ENCODE data around the gene TMEM184A. TPM values are rescaled to one million over a fixed set of nuclear protein-coding genes. Genes with fewer than 3 reads are reported as not detected.
A peak's percentile ranks its signal among the peaks of the same experiment; 100 is the strongest.

TMEM184A gene
- polyA plus RNA-seq, 6 donors from 2014 or later: 0.16 TPM; not detected in 5

DNA sequence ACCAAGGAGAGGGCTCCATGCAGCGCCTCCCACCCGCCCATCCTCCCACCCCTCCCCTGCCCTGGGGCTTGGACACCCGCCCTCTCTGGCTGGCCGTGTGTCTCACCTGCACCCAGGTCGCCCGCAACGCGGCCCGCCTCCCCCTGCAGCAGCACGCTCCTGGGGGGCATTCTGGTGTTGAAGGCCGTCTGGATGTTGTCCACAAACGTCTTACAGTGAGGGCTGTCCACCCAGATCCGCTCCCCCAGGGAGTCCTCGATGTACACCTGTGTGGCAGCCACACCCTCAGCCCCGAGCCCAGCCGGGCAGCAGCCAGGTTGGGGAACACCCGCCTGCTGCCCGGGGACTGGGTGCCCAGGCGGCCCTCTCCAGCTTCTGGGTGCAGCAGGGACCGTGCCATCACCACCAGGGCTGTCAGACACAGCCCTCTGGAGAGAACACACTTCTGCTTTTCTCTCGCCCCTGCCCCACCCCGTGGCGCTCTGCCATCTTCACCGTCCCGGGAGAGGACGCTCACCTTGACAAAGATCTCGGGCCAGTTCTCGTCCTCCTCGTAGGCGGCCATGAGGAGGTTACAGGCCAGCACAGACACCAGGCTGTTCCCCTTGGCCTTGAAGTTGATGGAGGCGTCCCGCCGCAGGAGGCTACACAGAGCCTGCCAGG lies 56.5 kb downstream of the TMEM184A start:
- ATAC-seq (ENCODE audit: low read depth in 2 of 2): no peak
- no peak overlapping the region for H3K4me3 Mint-ChIP-seq
- H3K27ac Mint-ChIP-seq: no peak overlapping the region
- H3K9me3 Mint-ChIP-seq: no peaks in the 10 kb centered on the region
- peaks cover 21 to 32% (median 27%) of the 10 kb centered on the region in 3 donors for H3K4me1 Mint-ChIP-seq
- DNase-seq: no peak
- H3K27me3 Mint-ChIP-seq: no peaks in the 10 kb centered on the region
- H3K36me3 Mint-ChIP-seq: peaks cover 0 to 7% of the 10 kb centered on the region in 2 donors

DNA sequence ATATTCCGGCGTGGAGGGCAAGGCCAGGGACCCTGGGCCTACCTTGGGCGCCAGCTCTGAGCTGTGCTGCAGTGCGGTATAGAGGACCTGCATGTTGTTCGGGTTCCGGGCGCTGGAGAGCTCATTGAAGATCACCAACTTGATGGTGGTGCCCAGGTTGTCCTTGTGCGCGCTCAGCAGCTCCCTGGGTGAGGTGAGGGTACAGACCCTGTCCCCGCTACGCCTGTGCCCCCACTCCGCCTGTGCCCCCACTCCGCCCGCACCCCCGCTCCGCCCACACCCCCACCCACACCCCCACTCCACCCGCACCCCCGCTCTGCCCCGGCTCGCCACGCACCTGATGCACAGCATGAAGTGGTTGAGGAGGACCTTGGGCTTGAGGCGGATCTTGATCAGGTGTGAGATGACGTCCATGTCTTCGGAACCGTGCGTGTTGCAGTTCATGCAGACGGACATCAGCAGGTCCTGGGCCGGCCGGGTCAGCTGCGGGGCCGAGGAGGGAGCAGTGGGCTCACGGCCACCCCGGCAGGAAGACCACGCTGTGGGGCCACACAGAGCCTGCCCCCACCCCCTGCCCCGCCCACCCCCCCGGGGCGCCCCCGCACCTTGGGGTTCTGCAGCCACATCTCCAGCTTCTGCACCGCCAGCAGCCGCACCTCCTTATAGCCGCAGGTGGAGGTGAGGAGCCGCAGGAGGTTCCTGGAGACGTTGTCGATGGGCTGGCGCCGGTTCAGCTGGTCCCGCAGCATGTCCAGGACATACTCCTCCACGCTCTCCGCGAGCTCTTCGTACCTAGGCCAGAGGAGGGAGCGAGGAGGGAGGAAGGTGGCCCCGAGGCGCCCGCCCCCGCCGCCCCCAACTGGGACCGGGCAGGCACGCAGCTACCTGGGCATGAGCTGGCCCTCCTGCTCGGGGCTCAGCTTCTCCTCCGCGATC lies 57.4 kb downstream of the TMEM184A start:
- no peaks in the 10 kb centered on the region for H3K27me3 Mint-ChIP-seq
- no peaks in the 10 kb centered on the region for H3K9me3 Mint-ChIP-seq
- H3K4me1 Mint-ChIP-seq: peaks cover 21 to 29% (median 23%) of the 10 kb centered on the region in 3 donors
- H3K27ac Mint-ChIP-seq: no peak overlapping the region
- no peak for DNase-seq
- no peak for ATAC-seq (ENCODE audit: low read depth in 2 of 2)
- peaks cover 0 to 7% of the 10 kb centered on the region in 2 donors for H3K36me3 Mint-ChIP-seq
- H3K4me3 Mint-ChIP-seq: peak overlapping the region in 1 of 8 donors; percentile 30

DNA sequence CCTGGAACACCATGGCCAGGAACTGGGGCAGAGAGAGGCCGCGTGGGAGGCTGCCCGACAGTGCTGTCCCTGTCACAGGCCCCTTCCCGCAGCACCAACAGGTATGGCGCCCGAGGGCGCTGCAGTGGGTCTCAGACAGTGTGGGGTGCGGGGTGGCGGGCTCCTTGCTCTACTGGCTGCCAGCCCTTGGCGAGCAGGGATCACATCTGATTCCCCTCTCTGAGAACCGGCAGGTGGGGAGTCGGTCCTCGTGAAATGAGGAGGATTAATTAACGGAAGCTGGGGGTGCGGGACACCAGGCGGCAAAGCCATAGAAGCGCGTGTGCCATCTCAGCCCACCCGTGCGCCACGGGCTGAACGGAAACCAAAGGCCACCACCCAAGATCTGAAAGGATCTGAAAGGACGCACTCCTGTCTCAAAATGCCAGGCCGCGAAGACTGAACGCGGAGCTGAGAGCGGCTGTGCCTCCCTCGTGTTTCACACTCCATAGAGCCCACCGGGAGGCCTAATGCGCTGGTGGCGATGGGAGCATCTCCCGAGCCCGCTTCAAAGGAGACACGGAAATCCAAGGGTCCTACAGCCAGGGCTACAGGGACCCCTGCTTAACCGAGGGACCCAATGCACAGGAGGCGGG lies 58.6 kb downstream of the TMEM184A start:
- no peak for ATAC-seq (ENCODE audit: low read depth in 2 of 2)

DNA sequence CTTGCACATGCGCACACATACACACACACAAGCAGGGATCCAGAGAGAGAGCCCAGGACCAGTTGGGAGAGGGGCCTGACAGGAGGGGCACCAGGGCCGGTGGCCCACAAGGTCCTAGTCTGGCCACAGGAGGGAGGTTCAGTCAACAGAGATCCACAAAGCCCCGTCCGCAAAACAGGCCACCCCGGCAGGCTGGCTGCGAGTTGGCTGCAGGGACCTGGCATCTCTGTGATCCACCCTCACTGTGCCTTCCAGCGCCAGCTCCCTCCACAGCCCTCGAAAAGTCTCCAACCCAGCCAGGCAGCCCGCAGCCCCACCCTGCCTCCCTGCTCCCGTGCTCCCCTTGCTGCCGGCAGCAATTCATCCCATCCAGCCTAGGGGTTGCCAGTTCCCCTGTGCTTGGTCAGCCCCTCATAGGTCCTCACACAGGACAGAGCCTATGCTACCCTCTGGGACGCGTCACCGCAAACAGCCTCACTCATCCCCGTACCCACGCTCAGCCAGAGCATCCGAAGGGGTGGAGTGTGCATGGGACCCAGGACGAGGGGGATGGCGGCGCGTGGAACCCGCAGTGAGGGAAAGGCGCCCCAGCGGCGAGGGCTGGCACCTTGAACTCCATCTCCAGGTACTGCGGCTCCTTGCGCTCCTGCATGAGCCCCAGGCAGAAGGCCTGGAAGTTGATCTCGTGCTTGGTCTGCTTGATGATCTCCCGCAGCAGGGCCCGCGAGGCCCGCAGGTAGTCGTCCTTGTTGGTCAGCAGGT lies 59.3 kb downstream of the TMEM184A start:
- no peak for ATAC-seq (ENCODE audit: low read depth in 2 of 2)
- peaks cover 4 to 15% of the 10 kb centered on the region in 2 donors for H3K36me3 Mint-ChIP-seq
- peak overlapping the region in 2 of 8 donors; percentile 15 to 56 for H3K4me3 Mint-ChIP-seq
- H3K27me3 Mint-ChIP-seq: no peaks in the 10 kb centered on the region
- H3K27ac Mint-ChIP-seq: peak overlapping the region in 1 of 6 donors; percentile 16
- no peak for DNase-seq
- H3K4me1 Mint-ChIP-seq: peaks cover 4 to 13% (median 11%) of the 10 kb centered on the region in 3 donors
- H3K9me3 Mint-ChIP-seq: no peaks in the 10 kb centered on the region

More for the DNA sequence above, 58.6 kb downstream of the TMEM184A start:
- Mint-ChIP-seq H3K27ac (no peak overlapping the region), H3K36me3 (peaks cover 2 to 11% of the 10 kb centered on the region in 2 donors), H3K27me3 (no peaks in the 10 kb centered on the region), H3K4me3 (peak overlapping the region in 1 of 8 donors; percentile 56), H3K9me3 (no peaks in the 10 kb centered on the region), H3K4me1 (peaks cover 11 to 20% (median 16%) of the 10 kb centered on the region in 3 donors)
- DNase-seq: no peak

DNA sequence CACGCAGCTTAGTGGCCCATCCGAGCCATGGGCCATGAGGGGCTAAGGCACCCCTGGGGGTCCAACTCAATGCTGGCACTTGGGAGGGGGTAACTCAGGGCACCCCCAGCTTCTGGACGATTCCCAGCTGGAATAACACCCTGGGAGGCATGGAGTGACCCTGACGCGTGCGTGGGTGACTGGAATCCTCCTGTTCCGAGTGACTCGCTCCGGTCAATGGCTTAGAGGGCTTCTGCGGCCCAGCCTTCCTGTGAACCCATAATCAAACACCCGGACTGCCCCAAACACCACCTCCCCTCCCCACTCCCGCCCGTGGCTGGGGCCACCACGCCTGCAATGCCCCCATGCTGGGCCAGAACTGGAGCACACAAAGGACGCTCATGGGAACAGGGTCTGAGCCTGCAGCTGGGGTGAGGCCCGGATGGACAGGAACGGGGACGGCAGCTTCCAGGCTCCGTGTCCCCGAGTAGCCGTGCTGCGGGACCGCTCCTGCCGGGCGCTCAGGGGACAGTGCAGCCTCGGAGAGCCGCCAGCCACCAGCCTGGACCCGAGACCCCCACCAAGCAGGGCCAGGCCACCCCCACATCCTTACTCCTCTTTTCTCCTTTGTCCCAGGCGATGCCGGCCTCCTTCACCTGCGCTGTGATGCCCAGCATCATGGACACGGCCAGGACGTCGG lies 60.3 kb downstream of the TMEM184A start:
- Mint-ChIP-seq H3K27ac (no peak overlapping the region), H3K27me3 (no peaks in the 10 kb centered on the region), H3K9me3 (no peaks in the 10 kb centered on the region), H3K36me3 (peaks cover 8 to 18% of the 10 kb centered on the region in 2 donors), H3K4me1 (peaks cover 0 to 9% (median 5%) of the 10 kb centered on the region in 3 donors), H3K4me3 (no peak overlapping the region)
- DNase-seq: no peak
- ATAC-seq (ENCODE audit: low read depth in 2 of 2): no peak

DNA sequence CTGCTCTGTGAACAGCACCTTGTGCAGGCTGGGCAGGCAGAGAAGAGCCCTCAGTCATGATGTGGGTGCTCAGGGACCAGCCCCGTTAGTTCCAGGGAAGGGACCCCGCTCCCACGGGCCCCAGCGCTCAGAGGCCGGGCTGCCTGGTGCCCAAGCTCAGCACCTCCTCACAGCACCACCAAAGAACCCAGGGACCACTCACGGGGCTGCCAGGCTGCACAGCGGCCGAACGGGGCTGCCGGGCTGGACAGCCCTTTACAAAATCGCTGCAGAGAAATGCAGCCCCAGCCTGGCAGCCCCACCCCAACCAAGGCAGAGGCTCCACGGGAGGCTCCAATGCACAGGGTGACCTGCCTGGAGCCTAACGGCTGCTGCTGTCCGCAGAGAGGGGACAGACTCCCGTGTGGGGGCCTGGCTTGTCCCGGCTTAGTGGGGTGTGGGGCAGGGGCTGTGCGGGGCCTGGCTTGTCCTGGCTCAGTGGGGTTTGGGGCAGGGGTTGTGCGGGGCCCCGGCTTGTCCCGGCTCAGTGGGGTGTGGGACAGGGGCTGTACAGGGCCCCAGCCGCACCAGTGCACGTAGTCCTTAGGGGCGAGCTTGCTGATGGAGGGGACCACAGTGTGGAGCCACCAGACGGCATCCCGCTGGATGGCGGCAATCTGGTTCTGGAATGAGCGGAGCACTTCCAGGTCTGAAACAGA lies 61.0 kb downstream of the TMEM184A start:
- Mint-ChIP-seq H3K4me3 (no peak overlapping the region), H3K9me3 (no peaks in the 10 kb centered on the region), H3K4me1 (peaks cover 0 to 6% (median 0%) of the 10 kb centered on the region in 3 donors), H3K36me3 (peaks cover 8 to 17% of the 10 kb centered on the region in 2 donors), H3K27me3 (no peaks in the 10 kb centered on the region), H3K27ac (no peak overlapping the region)
- ATAC-seq (ENCODE audit: low read depth in 2 of 2) (no peak), DNase-seq (no peak)

DNA sequence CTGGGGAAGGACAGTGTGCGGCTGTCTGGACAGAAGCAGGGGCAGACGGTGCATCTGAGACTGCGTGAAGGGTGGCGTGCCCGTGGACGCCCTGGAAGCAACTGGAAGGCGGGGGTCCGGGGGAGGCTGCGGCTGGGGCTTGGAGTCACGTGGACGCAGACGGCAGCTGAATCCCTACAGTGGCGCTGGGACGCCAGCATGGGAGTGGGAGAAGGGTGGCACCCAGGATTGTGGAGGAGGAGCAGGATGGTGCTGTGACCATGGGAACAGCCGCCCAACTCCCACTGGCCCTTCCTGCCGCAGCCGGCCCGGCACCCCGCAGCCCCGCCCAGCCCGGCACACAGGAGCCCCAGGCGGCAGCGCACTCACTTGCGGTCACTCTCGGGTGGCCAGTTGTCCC lies 61.6 kb downstream of the TMEM184A start:
- Mint-ChIP-seq H3K27ac (no peak overlapping the region), H3K9me3 (no peaks in the 10 kb centered on the region), H3K36me3 (peaks cover 8 to 20% of the 10 kb centered on the region in 2 donors), H3K4me3 (no peak overlapping the region), H3K4me1 (peaks cover 0 to 3% (median 0%) of the 10 kb centered on the region in 3 donors), H3K27me3 (no peaks in the 10 kb centered on the region)
- DNase-seq (no peak), ATAC-seq (ENCODE audit: low read depth in 2 of 2) (no peak)

DNA sequence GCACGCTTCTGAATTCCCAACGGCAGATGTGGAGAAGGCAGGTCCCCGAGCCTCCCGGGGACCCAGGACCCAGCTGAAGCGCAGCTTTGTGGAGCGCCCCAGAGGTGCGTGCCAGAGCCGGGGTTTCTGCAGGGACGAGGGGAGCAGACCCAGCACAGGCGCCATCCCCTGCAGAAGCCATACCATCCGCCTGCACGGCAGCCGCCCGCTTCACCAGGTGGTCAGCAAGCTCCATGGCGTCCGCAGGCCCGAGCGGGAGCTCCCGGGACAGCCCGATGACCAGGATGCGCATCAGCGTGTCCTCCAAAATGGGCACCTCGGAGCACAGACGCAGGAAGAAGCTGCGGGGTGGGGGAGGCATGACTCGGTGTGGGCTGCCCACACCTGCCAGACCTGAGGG lies 62.4 kb downstream of the TMEM184A start:
- DNase-seq (no peak), ATAC-seq (ENCODE audit: low read depth in 2 of 2) (no peak)
- Mint-ChIP-seq H3K4me1 (peaks cover 0 to 8% (median 0%) of the 10 kb centered on the region in 3 donors), H3K4me3 (no peak overlapping the region), H3K27me3 (no peaks in the 10 kb centered on the region), H3K9me3 (no peaks in the 10 kb centered on the region), H3K36me3 (peaks cover 8 to 29% of the 10 kb centered on the region in 2 donors), H3K27ac (no peak overlapping the region)

DNA sequence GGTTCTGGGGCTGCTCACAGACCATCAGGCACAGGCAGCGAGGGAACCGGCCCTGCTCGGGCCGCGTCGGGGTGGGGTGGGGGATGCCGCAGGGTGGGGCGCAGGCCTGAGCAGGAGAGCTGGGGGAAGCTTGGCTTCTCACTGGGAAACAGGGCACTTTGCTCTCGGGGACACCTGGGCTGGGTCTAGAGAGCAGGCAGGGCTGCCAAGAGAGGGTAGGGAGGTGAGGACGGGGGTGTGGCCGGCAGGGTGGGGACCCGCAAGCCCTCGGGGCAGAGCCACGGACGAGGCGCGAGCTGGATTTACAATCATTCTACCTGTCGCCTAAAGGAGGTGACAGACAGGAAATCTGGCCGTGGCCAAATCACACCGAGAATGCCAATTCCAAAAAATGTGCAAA lies 62.9 kb downstream of the TMEM184A start:
- H3K27me3 Mint-ChIP-seq: no peaks in the 10 kb centered on the region
- no peak for ATAC-seq (ENCODE audit: low read depth in 2 of 2)

DNA sequence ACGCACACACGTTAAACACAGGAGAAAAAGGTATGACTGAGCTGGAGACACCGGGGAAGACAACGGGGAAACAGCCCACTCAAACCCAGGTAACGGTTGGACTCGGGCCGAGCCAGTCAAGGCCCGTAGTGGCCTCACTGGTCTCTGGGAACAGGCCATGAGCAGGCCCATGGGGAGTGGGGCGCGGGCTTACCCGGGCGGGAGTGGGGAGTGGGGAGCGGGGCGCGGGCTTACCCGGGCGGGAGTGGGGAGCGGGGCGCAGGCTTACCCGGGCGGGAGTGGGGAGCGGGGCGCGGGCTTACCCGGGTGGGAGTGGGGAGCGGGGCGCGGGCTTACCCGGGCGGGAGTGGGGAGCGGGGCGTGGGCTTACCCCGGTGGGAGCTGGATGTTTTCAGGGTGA lies 63.4 kb downstream of the TMEM184A start:
- H3K27ac Mint-ChIP-seq: no peak overlapping the region
- H3K27me3 Mint-ChIP-seq: no peaks in the 10 kb centered on the region
- DNase-seq (no peak), ATAC-seq (ENCODE audit: low read depth in 2 of 2) (no peak)
- H3K36me3 Mint-ChIP-seq: peaks cover 8 to 32% of the 10 kb centered on the region in 2 donors
- H3K4me1 Mint-ChIP-seq: peaks cover 0 to 9% (median 0%) of the 10 kb centered on the region in 3 donors
- H3K4me3 Mint-ChIP-seq: no peak overlapping the region
- no peaks in the 10 kb centered on the region for H3K9me3 Mint-ChIP-seq

More for the DNA sequence above, 62.9 kb downstream of the TMEM184A start:
- H3K9me3 Mint-ChIP-seq: no peaks in the 10 kb centered on the region
- no peak overlapping the region for H3K4me3 Mint-ChIP-seq
- peaks cover 8 to 32% of the 10 kb centered on the region in 2 donors for H3K36me3 Mint-ChIP-seq
- H3K27ac Mint-ChIP-seq: peak overlapping the region in 1 of 6 donors; percentile 34
- H3K4me1 Mint-ChIP-seq: peaks cover 0 to 9% (median 0%) of the 10 kb centered on the region in 3 donors
- no peak for DNase-seq
